GM21619 (cell line): ENCODE results near the gene TTC39C.

Experiments used
- ATAC-seq: cut with Tn5 transposase; IDR thresholded peaks from one replicate; pipeline ENCODE4 v1.9.1; 2021; ENCODE audit not compliant: unreplicated experiment

Gene TTC39C

DNA sequence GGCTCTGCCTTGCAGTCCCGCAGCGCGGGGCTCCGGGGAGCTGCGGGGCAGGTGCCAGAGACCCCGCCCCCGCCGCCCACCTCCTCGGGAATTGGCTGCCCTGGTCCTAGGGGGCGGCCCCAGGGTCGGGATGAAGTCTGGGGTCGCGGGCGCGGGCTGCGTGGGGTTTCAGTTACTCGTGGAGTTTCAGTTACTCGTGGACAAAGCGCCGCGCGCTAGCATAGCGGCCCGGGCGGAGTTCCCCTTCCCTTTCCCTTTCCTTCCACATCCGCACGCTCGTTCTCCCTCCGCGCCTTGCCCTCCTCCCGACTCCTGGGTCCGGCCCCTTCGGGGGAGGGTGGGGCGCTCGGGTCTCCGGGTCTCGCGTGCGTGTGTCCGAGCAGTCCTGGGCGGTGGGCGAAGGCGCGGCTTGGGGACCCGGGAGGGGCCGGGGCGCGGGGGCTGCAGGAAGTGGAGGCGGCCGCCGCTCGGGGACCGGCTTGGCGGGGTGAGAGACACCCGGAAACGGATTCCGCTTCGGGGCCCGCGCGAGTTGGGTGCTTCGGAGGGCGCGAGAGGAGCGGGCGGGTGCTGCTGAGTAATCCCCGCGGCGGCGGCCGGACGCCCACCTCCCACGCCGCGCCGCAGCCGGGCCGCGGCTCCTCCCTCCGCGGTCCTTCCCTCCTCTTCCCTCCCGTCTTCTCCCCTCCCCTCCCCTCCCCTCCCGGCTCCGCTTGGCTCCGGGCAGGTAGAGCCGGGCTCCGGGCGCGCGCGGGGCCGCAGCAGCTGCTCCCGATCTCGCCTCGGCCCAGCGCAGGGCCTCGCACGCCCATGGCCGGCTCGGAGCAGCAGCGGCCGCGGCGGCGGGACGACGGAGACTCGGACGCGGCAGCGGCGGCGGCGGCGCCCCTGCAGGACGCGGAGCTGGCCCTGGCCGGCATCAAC lies at the start of gene TTC39C:
TTC39C (plus strand) TSS at position 693 of the 924 bp plus-strand sequence; CDS start at position 811, 118 bp downstream.
- peak; percentile 30 for ATAC-seq

GRCh38 chr18:23966909-23967308 lies 47.6 kb upstream of the TTC39C start:
- no peak for ATAC-seq

DNA sequence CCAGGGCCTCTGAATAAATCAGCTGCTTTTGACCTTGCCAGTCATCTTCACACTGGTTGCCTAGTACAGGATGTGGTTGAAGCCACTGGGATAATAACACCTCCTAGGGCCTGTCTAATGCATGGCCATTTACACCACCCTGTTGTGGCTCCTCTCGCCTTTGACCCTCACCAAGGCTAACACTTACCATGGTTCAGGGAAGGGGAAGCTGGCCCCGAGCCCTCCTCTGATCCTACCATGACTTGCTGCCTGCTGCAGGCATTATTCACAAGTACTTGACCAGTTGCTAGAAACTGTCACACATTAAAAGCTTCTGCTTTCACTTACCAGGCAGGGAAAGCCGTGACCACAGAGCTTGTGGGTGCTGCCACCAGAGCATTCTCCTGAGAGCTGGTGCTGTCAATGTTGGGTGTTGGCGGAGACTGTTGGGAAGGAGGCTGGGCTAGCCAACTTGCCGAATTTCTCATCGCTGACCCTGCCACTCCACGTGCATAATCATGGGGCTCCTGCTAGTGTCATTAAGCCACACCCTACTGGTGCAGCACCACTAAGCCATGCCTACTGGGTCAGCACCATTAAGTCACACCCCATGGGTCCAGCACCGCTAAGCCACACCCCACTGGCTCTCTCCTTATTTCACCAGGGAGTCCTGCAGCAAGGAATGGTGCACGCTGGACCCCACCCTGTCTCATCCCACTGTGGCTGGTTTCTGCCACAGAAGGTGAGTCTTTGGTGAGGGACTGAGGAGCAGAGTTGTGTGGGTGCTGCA lies 47.0 kb upstream of the TTC39C start:
- peak; percentile 72 for ATAC-seq

GRCh38 chr18:23968638-23969604 lies 45.6 kb upstream of the TTC39C start:
- ATAC-seq, result no peak

DNA sequence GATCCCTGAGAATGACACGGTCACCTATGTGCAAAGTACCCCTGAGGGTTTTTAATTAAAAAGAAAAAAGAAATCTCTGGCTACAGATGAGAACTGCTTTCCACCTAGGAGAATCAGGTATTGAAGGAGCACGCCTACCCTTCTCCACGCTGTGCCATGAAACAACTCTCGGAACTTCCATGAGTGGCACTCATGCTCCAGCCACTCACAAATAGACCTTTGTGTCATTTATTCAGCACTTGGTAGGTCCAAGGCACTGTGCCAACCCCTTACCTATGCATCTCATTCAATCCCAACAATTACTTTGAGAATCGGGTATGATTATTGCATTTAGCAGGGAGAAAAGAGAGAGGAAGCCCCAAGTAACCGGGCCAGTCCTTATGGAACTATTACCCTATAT lies 44.9 kb upstream of the TTC39C start:
- ATAC-seq, result no peak

GRCh38 chr18:23970161-23971096 lies 44.1 kb upstream of the TTC39C start:
- no peak for ATAC-seq

- ATAC-seq, result no peak
These were observed 43.5 kb upstream of the TTC39C start for GRCh38 chr18:23971097-23971440.

DNA sequence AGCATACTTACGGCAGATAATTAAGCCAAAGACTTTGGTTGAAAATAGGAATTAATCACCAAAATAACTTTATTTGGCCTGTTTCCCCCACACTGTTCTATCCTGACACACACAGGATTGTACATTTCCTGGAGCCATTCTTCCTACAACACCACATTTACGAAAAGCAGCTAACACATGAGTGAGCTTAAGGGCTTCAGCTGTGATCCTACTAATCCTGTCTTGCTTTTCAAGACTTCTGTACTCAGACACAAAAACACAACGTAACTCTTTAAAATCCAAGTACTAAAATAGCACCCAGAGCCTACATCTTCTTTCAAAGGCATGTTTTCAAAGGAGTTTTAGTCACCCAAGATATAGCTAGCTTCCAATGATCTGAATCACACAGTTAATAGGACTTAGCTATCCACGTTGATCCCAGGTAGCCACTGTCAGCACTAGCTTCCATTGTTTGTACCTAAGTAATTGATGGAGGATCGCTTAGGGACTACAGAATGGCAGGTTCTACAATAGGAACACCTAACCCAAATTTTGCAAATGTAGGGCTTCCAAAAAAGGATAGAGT lies 42.8 kb upstream of the TTC39C start:
- no peak for ATAC-seq

- ATAC-seq, result peak; percentile 75
These were observed 42.1 kb upstream of the TTC39C start for GRCh38 chr18:23972453-23972852.

GRCh38 chr18:23977103-23977502 lies 37.5 kb upstream of the TTC39C start:
- ATAC-seq, result no peak

GRCh38 chr18:23977719-23978483 lies 36.7 kb upstream of the TTC39C start:
- no peak for ATAC-seq

GRCh38 chr18:23981369-23981980 lies 33.1 kb upstream of the TTC39C start:
- peak; percentile 88 for ATAC-seq

GRCh38 chr18:23982155-23983079 lies 32.1 kb upstream of the TTC39C start:
- ATAC-seq, result no peak

- no peak for ATAC-seq
These were observed 31.4 kb upstream of the TTC39C start for GRCh38 chr18:23983112-23983511.

- ATAC-seq, result peak; percentile 71
These were observed 27.8 kb upstream of the TTC39C start for GRCh38 chr18:23986600-23987359.
